SU-DHL-6 (cell line): Measurements from ENCODE around the gene SMIM10.

ENCODE experiments used
- CTCF ChIP-seq: fragments of 200-600 bp; sonication (generic); IDR thresholded peaks from one replicate; pipeline ENCODE4 v1.5.1; 2017; ENCODE audit warnings: antibody characterized with exemption, mild to moderate bottlenecking, low read length, moderate library complexity; ENCODE audit not compliant: insufficient read depth, poor library complexity, severe bottlenecking
- EZH2phosphoT487 ChIP-seq: fragments of 200-600 bp; sonication (generic), shearing (Covaris generic); conservative IDR thresholded peaks from 2 replicates; pipeline ENCODE4 v1.6.1; 2018; ENCODE audit warnings: mild to moderate bottlenecking, antibody characterized with exemption, low read length, moderate library complexity, mixed read lengths

GRCh38 chrX:135009838-135010237, 19.0 kb downstream of the SMIM10 start:
- TF ChIP-seq CTCF (no peak), EZH2phosphoT487 (no peak)
